Ecto neural progenitor cell (in vitro differentiated cells): Measurements from ENCODE around the gene AKAP6.
"Not testable (repeated sequence)": the region's sequence is repeated elsewhere in the genome, so short reads cannot be mapped to it uniquely, and the experiment has no call there.

Source experiments
- DNase-seq: peaks from one replicate; pipeline ENCODE4 v3.0.0-alpha.2; 2018; ENCODE audit warnings: low spot score

AKAP6 gene

DNA sequence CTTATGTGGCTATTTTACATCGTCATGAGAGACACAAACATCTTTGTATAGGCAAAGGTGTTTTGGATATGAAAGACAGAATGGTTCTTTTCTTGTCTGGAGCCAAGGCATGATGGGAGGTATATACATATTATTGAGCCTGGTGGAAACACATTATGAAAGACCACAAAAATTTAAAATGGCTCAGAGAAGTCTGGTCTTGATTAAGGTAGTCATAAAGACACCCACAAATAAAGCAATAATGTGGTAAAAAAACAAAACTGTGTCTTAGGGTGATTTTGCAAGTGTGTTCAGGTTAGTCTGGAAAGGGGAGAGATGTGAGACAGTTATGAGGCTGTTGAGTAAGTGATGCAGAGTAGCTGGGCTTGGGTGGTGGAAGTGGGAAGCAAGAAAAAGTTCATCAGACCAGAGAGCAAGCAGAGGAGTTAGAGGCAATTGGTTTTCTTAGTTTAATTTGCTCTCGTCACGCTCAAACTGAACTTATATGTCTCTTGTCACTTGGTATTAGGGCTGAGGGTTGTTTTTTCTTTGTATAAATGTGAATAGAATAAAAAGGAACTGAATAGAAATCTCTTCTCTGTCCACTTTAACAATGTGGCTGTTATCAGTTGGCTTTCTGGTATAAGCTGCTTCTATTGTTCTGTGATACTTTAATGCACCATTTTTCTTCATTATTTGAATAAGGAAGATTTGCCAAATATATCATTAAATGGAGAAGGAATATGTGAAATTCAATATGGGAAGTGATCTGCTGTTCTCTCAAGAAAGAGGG, 115.0 kb downstream of the AKAP6 start:
- no peak for DNase-seq

DNA sequence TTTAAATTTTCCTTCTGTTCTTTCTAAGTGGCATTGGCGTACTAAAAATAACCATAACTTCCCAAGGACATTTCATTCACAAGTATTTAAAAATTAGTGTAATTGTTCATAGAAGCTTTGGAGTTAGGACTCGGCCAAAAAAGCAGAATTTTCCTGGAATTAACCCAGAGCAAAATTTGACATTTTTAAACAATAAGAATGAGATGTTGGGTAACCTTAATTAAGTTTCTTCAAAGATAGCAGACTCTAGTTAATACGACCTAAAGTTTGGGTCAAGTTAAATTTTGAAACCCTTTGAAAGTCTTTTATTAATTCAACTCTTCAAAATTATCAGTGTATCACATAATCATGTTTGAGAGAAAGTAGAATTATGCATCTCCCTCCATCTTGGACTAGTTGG, 118.3 kb downstream of the AKAP6 start:
- no peak for DNase-seq

DNA sequence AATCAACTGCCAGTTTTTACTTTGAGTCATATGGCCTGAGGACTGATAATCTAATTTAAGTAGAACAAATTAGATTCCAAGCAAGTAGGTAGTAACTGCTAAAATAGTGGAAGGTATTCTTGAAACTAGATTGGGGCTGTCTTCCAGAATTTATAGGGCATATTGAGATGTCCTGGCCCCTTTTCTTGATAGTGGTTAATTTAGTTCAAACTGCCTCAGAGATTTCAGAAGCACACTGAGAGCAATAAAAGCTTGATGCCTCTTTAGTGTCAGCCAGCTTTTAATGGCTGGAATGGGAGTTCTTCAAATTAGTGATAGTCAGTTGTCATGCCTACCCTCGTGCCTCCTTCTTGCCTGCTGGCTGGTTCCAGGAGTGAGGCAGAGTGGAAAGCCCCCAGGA, 120.5 kb downstream of the AKAP6 start:
- DNase-seq = no peak

DNA sequence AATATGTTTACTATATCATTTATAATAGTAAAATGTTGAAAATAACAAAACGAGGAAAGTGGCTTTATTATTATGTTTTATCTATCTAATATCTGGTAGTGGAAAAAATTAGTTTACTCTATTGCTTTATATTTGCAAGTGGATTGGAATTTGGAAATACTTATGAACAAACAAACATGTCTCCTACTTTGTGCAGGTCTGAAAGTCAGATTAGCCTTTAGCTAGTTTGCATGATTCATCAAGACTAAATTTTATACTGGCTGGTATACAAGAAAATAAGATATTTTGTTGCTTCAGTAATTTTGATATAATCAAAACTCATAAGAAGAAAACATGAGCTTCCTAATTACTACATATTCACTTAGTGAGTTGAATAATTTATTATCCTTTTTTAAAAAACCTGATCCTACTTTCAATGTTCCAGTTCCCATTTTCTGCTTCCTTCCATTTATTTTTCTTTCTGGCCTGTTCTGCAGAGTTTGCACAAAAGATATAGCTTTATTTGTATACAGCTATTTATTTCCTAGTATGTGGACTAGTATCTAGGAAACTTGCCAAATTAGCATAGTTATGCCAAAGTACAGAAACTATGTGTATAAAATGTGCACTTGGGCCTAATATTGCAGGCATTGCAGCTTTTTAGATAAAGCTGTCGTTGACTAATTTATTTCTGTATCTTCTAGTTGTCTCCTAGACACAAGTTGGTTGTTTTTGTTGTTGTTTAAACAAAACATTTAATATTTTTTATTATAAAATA, 122.0 kb downstream of the AKAP6 start:
- DNase-seq = no peak

DNA sequence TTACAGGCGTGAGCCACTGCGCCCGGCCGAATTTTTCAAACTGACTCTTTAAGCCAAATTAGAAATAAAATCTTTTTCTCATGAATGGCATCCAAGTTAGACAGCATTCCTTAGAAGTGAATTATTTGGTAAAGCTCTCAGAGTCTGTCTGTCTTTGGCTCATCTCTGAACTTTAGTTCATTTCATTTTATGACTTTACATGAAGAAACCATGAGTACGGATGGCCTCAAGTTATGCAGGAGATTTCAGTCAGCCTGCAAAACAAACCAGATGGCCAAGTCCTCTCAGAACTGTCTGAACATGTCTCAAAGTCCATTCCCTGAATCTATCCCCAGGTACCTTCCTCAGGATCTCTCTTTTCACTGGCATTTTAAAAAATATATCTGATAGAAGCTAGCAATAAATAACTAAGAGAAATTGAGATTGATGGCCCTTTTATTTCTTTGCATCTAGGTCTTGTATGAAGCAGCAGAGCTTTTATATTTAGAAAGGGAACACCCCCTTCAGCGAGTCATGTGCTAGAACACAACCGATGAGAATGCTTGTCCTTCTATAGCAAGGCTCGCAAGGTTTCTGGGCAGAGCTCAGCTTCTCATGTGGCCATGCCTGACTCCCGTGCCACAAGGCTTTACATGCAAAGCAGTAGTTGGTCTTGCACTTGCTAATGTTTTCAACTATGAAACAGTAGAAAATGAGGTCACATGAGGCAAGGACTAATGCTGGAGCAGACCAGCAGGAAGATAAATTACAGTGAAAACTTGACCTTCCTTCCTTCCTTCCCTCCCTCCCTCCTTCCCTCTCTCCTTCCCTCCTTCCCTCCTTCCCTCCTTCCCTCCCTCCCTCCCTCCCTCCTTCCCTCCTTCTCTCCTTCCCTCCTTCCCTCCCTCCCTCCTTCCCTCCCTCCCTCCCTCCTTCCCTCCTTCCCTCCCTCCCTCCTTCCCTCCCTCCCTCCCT, 125.0 kb downstream of the AKAP6 start:
- no peak for DNase-seq

DNA sequence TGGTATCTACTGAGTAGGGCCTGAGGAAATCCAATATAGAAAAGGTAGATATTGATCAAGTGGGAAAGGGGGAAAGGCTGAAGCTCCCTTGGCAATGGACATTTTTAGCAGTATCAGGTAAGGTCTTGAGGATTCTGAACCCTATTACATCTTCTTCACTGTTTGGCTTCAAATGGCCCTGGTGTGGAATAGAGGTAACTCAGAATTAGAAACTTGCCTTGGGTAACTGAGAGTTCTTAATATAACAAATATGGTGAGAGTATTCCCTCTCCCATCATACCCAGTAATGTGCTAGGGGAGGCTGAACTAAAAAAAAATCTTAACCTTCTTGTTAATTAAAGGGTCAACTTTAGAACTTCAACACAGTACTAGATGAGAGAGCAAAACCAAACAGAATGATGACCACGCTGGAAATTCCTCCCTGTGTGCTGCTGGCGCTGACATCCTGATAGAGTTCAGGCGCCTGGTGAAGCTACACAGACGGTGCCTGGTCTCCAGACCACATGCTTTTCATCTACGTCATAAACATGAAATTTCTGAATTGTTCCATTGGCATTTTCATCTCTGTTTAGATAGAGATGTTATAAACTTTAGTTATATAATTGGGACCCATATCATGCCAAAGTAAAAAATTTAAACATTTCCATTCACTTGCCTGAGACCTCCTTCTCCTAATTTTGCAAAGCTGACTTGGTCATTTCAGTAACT, 128.3 kb downstream of the AKAP6 start:
- DNase-seq = no peak

DNA sequence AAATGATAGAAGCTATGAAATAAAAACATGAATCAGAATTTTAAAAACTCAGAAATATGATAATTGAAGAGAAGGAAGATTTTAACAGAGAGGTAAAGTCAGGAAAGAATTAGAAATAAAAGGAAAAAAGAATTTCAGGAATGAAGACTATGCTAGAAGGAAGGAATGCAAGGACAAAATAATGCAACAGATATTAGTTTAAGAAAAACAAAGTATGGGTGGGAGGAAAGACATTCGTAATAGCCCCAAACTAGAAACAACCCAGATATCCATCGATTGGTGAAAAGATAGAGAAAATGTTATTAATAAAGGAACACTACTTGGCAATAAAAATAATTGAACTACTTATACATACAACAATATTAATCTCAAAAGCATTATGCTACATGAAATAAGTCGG, 129.6 kb downstream of the AKAP6 start:
- no peak for DNase-seq

DNA sequence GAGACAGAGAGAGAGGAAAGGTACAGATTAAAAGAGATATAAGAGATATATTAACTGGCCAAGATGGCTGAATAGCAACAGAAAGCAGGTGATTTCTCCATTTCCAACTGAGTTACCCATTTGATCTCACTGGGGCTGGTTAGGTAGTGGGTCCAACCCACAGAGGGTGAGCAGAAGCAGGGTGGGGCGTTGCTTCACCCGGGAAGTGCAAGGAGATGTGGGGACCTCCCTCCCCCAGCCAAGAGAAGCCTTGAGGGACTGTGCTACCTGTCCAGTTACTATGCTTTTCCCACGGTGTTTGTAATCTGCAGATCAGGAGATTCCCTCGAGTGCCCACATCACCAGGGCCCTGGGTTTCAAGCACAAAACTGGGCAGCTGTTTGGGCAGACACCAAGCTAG, 131.2 kb downstream of the AKAP6 start:
- no peak for DNase-seq

DNA sequence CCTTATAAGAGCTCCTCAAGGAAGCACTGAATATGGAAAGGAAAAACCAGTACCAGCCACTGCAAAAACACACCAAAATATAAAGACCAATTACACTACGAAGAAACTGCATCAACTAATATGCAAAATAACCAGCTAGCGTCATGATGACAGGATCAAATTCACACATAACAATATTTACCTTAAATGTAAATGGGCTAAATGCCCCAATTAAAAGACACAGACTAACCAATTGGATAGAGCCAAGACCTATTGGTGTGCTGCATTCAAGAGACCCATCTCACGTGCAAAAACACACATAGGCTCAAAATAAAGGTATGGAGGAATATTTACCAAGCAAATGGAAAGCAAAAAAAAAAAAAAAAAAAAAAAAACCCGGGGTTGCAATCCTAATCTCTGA, 133.5 kb downstream of the AKAP6 start:
- not testable (repeated sequence) for DNase-seq

DNA sequence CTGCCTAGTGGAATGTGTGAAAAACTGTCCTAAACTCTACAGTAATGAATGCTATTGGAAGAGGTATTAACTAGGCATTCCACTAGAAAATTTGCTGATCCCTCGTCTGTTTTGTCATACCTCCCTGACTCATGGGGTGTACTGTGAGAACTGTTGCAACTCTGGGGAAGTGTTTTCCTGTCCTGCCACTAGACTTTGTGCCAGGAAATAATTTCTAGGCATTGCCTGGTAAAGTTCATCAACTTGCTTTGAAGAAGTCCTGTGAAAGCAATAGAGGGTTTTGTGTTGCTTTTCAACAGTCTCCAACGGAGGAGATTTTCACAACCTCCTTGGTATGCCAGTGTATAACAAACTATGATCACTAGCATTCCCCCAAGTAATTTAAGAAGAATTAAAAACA, 139.9 kb downstream of the AKAP6 start:
- DNase-seq = no peak

DNA sequence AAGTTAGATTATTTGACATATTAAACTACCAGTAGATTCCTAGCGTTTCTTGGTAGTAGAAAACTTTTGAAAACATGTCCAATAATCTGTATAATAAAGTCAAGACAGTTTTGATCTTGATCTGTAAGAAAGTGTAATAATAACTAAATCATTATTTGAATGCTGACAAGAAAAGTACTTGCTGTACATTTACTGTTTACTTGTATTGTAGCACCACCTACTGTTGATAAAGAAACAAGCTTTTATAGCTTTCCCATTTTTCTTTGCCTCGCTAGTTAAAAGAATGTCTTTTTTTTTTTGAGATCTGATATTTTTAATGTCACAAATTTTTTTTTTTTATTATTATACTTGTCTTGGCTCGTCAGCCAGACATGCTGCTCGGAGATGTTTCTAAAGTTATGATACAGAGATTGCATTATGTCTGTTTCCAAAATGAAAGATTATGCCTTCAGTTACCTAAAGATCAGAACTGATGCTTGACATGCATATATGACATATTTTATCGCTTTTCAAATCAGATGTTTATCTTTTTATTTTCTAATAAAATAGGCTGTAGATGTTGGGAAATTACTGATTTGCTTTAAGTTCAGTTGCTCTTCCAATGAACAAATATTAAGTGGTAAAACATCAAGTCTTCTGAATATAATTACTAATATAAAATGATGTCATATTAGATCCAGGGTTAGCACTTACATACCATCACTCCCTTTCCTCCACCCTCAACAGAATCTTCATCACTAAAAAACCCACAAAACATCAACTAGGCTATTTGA, 140.5 kb downstream of the AKAP6 start:
- no peak for DNase-seq

DNA sequence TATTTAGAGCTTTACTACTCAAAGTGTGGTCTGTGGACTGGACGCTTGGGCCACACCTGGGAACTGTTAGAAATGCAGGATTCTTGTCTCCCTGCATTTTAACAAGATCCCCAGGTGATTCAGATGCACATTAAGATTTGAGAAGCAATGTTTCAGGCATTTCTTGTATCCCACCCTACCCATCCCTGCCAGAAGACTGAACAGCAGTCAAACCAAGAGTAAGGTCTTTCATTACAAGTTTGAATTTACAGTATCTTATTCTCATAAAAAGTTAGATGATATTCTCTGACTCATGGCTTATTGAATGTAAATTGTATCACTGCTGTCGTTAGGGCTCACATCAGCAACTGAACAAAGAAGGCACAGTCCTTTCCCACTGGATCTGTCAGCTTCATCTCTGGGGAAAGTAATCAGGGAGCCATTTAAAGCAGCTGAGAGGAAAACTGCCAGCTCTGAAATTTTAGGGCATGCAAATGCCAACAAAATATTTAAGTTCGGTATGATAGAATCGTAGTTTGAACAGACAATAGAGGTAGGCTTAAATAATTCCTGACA, 141.1 kb downstream of the AKAP6 start:
- no peak for DNase-seq

DNA sequence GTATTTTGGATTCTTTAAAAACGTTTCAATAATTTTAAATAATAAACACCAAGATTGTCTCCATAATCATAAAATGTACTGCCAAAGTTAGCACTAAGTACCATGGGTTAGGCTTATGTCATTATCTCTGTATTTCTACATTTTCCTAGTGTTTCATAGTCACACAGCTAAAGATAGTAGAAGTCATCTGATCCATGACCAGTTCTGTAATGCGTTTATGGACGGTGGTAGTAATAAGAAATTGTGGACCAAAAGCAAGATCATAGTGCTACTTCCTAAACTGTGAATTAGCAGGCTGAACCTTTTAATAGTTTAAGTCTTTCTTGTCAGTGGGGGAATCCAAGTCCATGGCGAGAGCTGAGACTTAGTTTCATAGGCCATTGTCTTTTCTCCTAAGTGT, 142.1 kb downstream of the AKAP6 start:
- no peak for DNase-seq

DNA sequence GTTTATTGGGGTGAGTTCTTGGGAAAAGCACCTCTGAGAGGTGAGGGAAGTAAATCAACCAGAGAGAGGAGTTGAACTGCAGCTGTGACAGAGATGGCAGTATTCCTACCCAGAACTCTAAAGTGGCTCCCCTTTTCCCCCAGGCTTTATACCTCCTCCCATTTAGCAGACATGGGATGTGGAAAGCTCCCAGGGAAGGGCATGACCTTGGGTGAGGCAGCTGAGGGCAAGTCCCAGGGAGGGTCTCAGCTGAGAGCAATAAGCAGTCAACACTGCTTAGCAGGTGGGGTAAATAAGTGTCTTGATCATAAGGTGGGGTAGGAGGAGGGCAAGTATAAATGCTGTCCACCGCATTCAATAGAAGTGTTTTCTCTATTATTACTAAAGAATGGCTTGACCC, 143.0 kb downstream of the AKAP6 start:
- no peak for DNase-seq

DNA sequence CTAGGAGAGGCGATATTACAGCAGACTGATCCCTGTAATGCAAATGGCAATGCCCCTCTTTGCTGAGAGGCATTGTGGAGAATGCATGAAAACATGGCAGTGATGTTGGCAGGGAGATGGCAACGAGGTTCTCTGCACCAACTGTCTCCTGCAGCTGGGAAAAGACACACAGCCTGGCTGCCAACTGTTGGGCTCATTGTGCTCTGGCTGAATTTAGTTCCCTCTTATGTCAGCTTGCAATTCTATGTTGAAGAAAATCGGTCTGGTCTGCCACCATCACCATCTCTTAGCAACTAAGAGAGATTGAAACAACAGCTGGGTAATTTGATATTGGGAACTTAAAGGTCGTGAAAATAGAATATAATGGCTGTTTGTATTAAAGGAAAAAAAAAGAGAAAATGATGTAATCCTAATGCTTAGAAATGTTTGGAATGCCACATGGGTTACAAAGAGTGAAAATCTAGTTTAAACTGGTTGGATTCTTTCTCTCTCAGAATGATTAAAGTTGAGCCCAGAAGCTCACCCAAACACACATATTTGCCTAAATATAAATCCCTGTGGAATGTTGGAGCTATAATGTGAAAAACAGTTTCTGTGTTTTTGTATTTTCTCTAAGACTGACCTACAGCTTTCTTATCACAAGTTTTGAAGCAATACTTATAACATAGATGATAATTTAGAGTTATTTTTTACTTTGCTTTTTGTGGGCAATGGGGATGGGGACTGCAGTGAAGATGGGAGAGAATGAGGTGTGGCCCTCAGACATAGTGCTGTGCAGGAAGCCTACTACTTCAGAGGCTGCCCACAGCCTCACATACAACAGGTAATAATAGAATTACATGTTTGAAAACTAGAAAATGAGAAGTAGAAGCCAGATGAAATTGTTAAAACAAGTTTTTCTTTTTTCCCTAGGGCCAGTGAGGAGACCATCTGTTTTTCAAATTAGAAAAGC, 143.7 kb downstream of the AKAP6 start:
- no peak for DNase-seq

DNA sequence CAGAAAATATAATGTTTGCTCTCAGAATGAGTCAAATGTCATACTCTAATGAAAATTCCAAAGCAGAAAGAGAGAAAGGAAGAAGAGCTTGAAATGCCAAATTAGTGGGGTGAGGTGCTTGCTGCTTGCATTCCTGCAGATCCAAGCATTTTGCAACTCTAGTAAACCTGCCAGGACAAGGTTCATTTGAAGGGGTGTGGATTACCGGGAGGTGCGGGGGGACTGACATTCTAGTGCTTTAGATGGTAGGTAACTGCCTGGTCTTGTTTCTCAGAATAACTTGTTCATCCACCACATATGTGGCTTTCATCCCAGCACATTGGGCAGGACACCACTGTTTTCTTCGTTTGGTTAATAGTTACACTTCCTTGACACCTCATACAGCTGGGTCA, 144.4 kb downstream of the AKAP6 start:
- DNase-seq = no peak

DNA sequence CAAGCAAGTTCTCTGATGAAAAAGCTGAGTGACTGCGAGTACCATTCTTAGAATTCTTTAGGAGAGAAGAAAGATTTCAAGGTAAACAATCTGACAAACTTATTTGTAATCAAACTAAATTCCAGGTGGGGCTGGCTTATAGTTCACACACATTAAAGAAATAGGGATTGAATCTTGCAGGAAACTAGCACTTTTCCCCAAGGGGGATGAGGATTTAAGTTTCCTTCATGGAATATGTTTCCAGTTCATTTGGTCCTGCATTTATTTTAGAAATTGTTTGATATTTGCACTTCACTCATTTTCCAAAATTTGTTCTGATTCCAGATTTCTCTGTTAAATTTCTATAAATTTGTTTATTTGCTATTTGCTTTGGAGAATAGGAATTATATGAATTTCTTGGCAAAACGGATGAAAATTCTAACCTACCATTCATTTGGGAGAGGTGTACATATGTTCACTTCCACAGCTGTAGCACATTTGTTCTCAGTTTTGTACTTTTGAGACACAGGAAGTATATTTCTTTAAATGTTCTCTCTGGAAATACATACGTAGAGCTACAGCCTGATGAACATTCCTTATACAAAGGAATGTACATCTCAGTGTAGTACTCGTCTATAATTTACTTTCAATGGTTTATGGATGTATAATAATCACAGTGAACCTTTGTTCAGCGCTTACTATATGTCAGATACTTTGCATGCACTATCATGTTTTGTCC, 145.5 kb downstream of the AKAP6 start:
- DNase-seq = no peak

DNA sequence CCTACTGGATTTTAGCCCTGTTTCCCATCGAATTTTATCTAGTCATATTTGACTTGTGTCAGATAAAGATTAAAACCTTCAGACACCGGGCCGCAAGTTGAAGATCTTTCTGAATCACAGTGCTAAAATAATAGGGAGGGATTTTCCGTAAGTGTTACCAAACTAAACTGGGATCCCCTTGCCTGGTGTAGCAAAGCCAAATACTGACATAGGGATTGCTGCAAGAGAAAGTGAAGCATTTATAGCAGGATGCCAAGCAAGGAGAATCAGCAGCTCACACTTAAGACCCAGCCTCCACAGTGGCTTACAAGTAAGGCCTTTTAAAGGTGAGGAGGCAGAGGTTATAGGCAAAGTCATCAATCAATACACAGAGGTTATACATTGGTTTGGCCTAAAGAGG, 147.4 kb downstream of the AKAP6 start:
- no peak for DNase-seq

DNA sequence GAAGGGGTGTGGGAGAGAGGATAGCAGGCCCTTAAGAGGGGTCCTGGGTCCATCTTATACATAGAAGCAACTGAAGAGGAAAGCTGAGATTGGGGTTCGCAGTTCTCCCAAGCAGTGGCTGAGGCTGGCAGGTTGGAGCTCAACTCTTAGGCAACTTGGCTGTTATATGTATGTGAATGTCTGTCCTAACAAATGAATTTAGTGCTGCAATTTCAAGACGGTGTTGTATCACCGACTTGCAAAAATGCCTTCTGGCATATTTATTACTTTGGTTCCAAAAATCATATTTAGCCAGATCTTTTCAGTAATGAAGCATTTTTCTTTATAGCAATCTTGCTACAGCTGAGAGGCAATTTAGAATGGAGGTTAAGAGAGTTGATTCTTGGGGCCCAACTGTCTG, 148.3 kb downstream of the AKAP6 start:
- DNase-seq = no peak
